ENCODE measurements around the gene HIP1R.
"Not testable (repeated sequence)": the region's sequence is repeated elsewhere in the genome, so short reads cannot be mapped to it uniquely, and the experiment has no call there.

HIP1R gene

DNA sequence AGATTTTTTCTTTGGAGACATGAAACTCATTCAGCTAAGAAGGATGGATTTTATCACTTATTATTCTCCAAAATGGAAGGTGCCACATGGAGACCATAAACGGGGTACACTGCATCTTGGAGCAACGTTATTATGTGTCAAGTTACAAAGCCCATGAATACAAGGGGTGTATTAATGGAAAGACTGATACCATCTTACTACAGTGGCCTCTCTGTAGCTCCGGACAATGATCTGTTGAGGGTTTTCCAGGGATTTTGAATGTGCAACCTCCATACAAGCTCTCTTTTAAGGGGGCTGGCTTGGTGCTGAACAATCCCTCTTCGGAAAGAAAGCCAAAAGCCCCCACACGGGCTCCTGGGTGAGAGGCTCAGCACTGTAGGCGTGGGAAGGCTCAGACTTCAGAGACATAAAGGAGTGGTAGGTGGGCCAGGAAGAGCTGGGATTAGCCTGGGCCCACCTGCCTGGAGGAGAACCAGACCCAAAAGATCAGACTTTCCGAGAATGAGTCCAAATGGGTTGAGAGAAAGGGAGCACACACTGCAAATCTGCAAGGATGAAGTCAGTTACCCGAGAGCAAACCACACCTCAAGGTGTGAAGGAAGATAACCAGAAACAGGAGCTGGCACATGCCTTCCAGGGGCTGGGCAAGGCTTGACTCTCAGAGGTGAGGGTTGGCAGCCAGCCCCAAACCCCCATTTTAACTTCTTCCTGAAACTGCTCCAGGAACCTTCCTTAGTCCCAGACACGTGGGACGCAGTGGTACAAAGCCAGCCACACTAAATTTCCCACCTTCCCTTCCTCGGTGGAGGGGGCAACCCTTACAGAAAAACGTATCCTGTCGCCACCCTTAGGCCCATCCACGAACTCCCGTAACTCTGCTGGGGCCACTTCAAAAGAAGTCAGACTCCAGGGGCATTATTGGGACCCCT lies 59.2 kb downstream of the HIP1R start:
- peak; percentile 41 for DNase-seq

DNA sequence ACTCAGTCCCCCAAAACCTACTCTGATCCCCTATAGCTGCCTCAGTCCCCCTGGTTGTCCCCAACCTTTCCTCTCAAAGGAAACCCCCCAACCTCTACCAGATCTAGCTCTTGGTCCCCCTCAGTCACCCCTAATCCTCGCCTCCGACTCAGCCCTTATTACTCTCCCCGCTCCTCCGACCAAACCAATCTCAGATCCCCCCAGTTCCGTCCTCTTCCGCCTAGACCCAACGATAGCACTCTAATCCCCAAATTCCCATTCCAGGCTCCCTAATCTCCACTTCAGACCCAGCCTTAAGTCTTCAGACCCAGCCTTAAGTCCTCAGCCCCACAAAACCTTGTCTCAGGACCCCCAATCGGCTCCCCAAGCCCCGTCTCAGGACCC lies 60.1 kb downstream of the HIP1R start:
- DNase-seq, result no peak

DNA sequence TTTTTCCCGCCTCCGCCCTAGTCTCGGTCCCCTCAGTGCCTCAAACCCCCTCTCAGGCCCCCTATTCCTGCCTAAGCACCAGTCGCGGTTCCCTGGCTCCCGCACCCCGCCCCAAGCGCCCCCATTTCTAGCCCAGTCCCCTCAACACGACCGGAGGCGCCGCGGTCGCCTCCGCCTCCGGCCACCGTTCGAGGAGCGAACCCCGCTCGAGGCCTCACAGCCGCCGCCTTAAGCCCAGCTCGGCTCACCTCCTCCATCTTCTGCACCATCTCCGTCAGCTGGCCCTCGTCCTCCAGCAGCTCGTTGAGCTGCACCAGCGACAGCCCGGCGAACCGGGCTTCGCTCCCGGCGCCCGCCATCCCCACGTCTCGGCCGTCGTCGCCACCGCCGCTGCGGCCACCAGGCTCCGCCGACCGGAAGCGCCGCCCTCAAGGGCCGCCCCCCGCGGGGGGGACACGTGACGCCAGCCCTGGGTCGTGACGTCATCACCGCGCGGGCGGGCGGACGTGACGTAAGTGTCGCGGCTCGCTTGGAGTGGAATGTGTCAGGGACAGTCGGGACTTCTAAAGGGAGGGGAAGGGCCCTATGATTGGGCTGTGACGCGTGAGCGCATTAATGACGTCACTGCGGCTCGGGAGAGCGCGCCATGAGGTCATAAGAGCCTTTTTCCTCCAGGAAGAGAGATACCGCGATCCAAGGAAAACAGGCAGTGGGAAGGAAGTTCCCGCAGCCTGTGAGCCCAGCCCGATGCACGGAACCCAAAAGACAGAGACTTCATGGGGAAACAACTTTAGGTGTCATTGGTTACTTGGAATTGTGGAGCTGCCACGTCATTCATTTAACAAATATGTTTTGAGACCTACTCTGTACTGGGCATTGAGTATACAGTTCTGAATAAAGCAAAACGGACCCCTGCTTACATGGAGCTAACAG lies 60.7 kb downstream of the HIP1R start, which contains the start of gene VPS37B:
VPS37B (minus strand) TSS at position 421 of the 933 bp plus-strand sequence; CDS start at position 359, 62 bp downstream.
- DNase-seq, result peak; percentile 93

DNA sequence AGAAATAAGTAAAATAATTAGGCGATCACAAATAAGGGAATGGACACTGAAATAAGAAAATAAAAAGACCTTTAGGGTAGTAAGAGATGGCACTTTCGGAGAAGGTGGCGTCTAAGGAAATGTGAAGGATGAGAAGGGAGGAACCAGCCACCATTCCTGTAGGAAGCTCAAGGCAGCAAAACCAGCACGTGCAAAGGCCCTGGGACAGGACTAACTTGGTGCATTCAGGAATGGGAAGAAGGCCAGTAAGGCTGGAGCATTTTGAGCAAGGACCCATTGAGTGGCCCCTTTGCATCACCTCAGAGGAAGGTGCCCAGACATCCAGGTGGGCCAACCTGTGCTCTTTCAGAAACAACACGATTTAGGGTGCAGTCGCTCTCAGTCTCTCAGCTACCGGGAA lies 61.4 kb downstream of the HIP1R start:
- no peak for DNase-seq

DNA sequence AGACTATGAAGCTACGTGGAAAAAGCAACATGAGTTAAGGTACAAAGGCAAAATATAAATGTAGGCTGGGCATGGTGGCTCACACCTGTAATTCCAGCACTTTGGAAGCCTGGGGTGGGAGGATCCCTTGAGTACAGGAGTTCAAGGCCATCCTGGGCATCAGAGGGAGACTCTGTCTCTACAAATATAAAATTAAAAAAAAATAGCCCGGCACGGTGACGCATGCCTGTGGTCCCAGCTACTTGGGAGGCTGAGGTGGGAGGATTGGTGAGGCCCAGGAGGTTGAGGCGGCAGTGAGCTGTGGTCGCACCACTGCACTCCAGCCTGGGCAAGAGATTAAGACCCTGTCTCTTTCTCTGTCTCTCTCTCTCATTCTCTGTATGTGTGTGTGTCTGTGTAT lies 64.6 kb downstream of the HIP1R start:
- DNase-seq, result no peak

DNA sequence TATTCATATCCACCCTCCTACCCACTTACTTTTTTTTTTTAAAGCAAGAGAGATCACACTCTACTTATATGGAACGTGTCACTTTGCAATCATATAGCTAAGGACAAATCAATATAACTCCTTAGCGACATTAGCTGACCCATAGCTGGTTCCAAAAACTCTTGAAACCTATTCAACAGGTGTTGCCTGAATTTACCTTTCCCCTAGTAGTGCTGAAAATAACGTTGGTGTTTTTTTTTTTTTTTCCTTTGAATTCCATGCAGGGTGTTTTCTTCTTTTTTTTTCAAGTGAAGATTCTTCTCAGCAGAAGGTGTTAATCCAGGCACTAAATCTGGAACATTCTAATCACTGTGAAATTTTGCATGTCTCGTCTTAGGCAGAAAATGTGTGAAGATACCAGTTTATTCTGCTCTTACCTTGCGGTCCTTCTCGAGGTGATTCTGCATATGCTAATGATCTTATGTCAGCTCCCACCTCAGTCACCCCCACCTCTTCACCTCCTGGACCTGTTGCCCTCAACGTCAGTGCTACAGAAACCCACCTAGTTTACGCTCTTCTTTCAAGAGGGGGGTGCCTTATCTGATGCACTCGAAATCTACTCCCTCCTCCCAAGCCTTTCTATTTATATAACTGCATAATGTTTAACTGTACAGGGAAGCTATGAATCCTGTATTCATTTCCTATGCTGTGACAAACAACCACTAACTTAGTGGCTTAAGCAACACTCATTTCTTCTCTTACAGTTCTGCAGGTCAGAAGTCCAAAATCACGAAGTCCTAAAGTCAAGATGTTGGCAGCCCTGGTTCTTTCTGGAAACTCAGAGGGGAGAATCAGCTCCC lies 67.8 kb downstream of the HIP1R start:
- no peak for DNase-seq

DNA sequence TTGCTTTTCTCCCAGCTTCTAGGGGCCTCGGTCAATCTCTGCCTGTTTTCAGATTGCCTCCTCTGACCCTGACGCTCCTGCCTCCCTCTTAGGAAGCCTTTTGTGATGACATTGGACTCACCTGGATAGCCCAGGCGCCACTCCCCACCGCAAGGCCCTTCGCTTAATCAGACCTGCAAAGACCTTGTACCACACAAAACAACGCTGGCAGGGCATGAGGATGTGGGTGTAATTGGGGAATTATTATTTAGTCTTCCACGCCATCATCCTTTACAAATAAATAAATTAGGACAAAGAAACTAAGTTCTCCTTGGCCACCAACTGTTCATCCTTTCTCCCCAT lies 68.4 kb downstream of the HIP1R start:
- DNase-seq, result no peak

DNA sequence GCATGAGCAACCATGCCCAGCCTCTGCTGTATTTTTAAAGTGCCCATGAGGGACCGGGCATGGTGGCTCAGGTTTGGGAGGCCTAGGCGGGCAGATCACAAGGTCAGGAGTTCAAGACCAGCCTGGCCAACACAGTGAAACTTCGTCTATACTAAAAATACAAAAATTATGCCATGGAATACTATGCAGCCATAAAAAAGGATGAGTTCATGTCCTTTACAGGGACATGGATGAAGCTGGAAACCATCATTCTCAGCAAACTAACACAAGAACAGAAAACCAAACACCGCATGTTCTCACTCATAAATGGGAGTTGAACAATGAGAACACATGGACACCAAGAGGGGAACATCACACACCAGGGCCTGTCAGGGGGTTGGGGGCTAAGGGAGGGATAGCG lies 70.0 kb downstream of the HIP1R start:
- not testable (repeated sequence) for DNase-seq

DNA sequence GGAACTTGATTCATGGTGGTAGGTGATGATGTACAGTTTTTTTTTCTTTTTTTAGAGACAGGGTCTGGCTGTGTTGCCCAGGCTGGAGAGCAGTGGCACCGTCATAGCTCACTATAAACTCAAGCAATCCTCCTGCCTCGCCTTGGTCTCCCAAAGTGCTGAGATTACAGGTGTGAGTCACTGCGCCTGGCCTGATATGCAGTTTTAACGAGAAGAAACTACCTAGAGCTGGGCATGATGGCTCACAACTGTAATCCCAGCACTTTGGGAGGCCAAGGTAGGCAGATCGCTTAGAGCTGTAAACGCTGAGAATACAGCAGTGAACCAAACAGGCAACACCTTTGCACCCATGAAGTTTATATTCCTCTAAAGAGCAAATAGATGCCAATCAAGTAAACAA lies 73.7 kb downstream of the HIP1R start:
- DNase-seq, result no peak

DNA sequence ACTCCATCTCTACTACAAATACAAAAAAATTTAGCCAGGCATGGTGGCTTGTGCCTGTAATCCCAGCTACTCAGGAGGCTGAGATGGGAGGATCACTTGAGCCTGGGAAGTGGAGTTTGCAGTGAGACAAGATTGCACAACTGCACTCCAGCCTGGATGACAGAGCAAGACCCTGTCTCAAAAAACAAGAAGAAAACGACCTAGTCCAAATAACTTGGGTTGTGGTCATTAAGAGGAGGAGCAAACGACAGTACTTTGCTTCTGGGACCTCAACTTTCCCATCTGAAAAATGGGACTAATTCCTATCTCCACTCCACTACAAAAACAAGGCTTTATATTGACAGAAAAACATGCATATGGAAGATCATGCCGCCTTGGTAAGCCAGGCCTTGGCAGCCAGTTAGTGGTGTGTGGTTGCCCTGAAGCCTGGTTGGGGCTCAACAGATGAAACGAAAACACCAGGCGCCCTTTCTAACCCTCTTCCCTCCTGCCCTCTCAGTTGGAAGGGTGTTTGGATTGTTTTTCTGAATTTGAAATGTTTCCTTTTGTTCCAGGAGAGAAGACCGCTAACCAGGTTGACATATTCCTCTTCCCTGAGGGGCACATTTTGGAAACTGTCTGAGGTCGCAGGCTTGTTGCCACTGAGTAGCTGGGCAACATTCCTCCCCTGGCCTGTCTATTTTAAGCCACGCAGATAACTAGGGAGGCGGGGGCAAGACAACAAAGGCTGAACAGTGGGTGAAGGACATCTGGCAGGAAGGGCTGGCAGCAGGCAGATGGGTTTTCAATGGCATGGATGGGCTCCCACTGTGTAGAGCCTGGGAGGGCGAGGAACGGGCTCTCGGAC lies 74.4 kb downstream of the HIP1R start:
- DNase-seq, result no peak

All from CD4-positive, alpha-beta T cell treated with Interleukin-15 for 1 hour (primary cell).